Esophagus (tissue), 2 donors: Measurements from ENCODE around the gene GPC1. TPM values are rescaled to one million over a fixed set of nuclear protein-coding genes. Genes with fewer than 3 reads are reported as not detected.
A peak's percentile ranks its signal among the peaks of the same experiment; 100 is the strongest.

Experiments used
- H3K27ac ChIP-seq, 2 donors: one replicate each; pipeline ENCODE4 v1.5.1; 2013; ENCODE audit warnings: low read depth in 2 of 2, mild to moderate bottlenecking in 2 of 2, inconsistent platforms in 1 of 2, low read length in 1 of 2, moderate library complexity in 1 of 2
- H3K27me3 ChIP-seq, 2 donors: one replicate each; pipeline ENCODE4 v1.6.1; 2013; ENCODE audit warnings: low read length in 2 of 2, control low read depth in 1 of 2, mild to moderate bottlenecking in 1 of 2; ENCODE audit not compliant: insufficient read depth in 2 of 2, control insufficient read depth in 1 of 2
- H3K36me3 ChIP-seq, 2 donors: one replicate each; pipeline ENCODE4 v1.6.1; 2013; ENCODE audit warnings: low read length in 1 of 2; ENCODE audit not compliant: control insufficient read depth in 2 of 2, insufficient read depth in 2 of 2
- H3K4me1 ChIP-seq, 2 donors: one replicate each; pipeline ENCODE4 v1.6.1; 2013; ENCODE audit warnings: low read length in 1 of 2; ENCODE audit not compliant: control insufficient read depth in 2 of 2, insufficient read depth in 2 of 2
- H3K4me3 ChIP-seq, 2 donors: one replicate each; pipeline ENCODE4 v1.5.1; 2013; ENCODE audit warnings: low read length in 2 of 2, mild to moderate bottlenecking in 2 of 2, low read depth in 1 of 2, moderate library complexity in 1 of 2
- H3K9me3 ChIP-seq, 2 donors: one replicate each; pipeline ENCODE4 v1.6.1; 2013; ENCODE audit warnings: mild to moderate bottlenecking in 2 of 2, low read depth in 1 of 2, low read length in 1 of 2, moderate library complexity in 1 of 2; ENCODE audit not compliant: control insufficient read depth in 2 of 2, insufficient read depth in 1 of 2
- WGBS, 2 donors: extraction: QIAGEN DNeasy Blood & Tissue Kit; methylation state at CpG; one replicate each; pipeline ENCODE4 v1.1.7; 2013; 5-methylcytosine and 5-hydroxymethylcytosine counted together
- polyA plus RNA-seq, 2 donors: library from polyadenylated mRNA; stranded (reverse); fragments of 200-250 nt; gene quantifications; one replicate each; pipeline ENCODE4 v1.2.3, GENCODE V29; 2013
- donor health status: healthy with polysubstance abuse.
- donor health status: Bipolar disorder and iron deficiency.

The GPC1 gene
- polyA plus RNA-seq, 2 donors = 57.9 to 82.0 TPM

DNA sequence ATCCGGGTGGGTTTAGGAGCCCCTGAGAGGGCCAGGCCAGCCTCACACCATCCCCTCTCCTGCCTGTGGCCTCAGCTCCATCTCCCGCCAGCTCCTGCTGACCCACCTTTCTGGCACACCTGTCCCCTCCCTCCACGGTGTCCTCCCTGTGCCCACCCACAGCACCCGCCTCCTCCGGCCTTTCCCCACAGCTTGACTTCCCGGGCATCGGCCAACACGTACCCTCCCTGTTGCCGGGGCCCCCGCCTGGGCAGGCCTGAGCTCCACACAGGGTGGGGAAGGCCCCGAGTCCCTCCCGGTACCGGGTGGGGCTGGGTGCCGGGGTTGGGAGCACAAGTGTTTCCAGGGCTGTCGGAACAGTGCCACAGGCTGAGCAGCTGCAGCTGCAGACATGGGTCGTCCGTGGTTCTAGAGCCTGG, 6.5 kb downstream of the GPC1 start:
- Histone ChIP-seq H3K27ac (peak overlapping the region; percentile 85 to 86), H3K4me1 (peaks cover 10 to 67% of the 10 kb centered on the region in 2 donors)

DNA sequence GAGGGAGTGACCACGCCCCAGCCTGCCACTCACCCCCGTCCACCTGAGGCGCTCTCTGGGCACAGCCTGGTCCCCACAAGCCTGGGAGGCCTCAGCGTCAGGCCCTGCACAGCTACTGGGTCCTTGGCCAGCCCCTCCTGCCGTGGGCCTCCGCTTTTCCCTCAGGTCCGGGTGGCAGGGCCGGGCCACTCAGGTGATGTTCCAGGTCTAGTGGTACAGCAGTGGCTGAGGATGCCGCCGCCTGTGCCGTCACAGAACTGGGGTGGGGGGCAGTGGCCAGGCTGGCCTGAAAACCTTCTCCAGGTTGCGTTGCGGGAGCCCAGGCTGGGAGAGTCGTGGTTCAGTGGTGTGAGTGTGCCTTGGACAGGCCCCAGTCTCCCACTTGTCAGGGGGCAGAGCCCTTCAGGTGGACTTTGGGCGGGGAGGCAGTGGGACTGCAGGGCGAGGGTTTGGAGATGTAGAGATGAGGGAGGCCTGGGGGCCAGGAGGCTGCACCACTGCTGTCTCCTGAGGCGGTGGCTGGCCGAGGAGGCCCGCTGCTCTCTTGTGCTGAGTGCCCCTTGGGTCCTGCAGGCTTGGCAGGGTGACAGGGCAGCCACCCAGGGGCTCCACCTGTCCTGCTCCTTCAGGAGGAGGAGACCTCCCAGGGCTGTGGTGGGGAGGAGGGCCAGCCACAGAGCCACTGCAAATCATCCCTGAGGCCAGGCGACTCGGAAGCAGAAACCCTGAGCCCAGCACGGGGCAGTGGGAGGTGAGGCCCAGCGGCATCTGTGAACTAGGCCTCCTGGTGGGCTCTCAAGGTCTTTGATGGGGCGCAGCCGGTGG, 7.6 kb downstream of the GPC1 start:
- 65 to 86% methylated on average over 25 of the region's 25 CpGs for WGBS, 2 donors
- Histone ChIP-seq H3K27ac (peak overlapping the region; percentile 1 to 25), H3K9me3 (no peaks in the 10 kb centered on the region), H3K4me1 (peaks cover 6 to 68% of the 10 kb centered on the region in 2 donors), H3K27me3 (no peaks in the 10 kb centered on the region), H3K36me3 (peaks cover 0 to 17% of the 10 kb centered on the region in 2 donors), H3K4me3 (no peak overlapping the region)

More for the DNA sequence above, 6.5 kb downstream of the GPC1 start:
- Histone ChIP-seq H3K27me3 (no peaks in the 10 kb centered on the region), H3K9me3 (no peaks in the 10 kb centered on the region), H3K4me3 (no peak overlapping the region), H3K36me3 (peaks cover 0 to 15% of the 10 kb centered on the region in 2 donors)
- 46 to 67% methylated on average over 16 to 17 of the region's 17 CpGs for WGBS, 2 donors

DNA sequence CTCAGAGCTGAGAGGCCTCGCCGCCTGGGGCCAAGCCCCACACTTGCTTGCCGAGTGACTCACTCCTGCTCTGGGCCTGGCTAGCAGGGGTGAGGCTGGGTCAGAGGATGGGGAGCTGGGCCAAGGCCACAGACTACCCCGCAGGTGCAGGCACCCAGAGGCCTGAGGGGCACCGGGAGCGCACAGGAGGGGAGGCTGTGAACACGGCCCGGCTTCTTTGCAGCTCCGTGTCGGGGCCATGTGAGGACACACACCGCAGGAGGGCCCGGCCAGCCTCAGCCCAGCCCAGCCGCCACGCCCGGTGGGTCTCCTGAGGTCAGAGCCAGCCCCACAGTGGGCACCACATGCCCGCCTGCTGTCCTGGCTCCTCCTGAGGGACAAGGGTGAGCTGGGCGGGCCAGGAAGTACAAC, 8.4 kb downstream of the GPC1 start:
- Histone ChIP-seq H3K4me1 (peaks cover 6 to 72% of the 10 kb centered on the region in 2 donors), H3K27ac (peak overlapping the region in 1 of 2 donors; percentile 14), H3K9me3 (no peaks in the 10 kb centered on the region), H3K27me3 (no peaks in the 10 kb centered on the region), H3K36me3 (peaks cover 0 to 17% of the 10 kb centered on the region in 2 donors), H3K4me3 (no peak overlapping the region)
- 50 to 68% methylated on average over 16 to 17 of the region's 17 CpGs for WGBS, 2 donors

DNA sequence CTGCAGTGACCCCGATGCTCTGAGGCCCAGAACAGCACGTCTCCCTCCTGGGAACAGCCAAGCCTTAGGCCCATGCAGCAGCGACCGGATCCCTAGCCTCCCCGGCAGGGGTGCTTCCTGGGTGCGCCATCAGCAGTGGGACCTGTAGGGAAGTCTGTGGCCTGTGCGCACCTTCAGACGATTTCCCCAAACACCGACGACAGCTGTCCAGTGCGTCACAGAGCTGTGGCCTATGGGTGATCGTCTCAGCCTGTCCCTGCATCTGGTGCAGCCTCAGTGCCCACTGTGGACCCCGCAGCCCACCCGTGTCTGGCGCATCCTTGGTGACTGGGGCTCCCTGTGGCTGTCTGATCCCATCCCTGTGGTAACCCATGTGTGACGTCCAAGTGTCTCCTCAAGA, 9.0 kb downstream of the GPC1 start:
- no peaks in the 10 kb centered on the region for H3K27me3 ChIP-seq
- 85 to 87% methylated on average over 16 of the region's 16 CpGs for WGBS, 2 donors
- no peak overlapping the region for H3K27ac ChIP-seq
- H3K9me3 ChIP-seq = no peaks in the 10 kb centered on the region
- H3K36me3 ChIP-seq = peaks cover 0 to 17% of the 10 kb centered on the region in 2 donors
- H3K4me1 ChIP-seq = peaks cover 6 to 72% of the 10 kb centered on the region in 2 donors
- H3K4me3 ChIP-seq = no peak overlapping the region

DNA sequence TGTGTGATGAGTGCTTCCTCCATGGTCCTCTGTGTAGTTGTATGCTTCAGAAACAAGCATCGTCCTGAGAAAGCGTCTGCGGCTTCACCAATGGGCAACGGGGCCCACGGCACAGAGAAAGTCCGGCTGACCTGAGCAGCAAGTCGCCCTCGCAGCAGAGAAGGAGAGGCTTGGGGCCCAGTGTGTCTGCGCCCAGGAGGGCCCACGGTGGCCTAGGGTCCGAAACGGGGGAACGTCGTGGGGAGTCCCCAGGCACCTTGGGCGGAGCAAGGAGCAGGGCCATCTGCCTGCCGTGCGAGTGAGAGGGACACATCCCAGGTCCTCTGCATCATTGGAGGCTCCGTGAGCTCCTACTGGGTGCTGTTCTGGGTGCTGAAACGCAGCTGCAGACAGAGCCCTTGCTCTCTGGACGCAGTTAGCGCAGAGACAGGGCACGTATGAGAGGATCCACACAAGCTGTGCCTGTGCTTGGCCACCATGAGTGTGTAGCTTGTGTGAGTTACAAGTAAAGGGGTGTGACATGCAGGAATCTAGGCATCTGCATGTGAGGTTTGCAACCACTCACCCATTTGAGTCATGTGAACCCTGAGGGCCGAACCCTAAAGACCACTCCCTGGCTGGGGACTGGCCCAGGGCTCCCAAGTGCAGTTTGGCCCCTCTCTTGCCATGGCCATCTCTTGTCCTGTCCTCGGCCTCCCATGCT, 10.6 kb downstream of the GPC1 start:
- Histone ChIP-seq H3K27ac (no peak overlapping the region), H3K4me3 (no peak overlapping the region), H3K4me1 (peaks cover 6 to 76% of the 10 kb centered on the region in 2 donors), H3K27me3 (no peaks in the 10 kb centered on the region), H3K9me3 (no peaks in the 10 kb centered on the region), H3K36me3 (peaks cover 0 to 17% of the 10 kb centered on the region in 2 donors)
- WGBS, 2 donors = 81 to 84% methylated on average over 24 of the region's 24 CpGs

DNA sequence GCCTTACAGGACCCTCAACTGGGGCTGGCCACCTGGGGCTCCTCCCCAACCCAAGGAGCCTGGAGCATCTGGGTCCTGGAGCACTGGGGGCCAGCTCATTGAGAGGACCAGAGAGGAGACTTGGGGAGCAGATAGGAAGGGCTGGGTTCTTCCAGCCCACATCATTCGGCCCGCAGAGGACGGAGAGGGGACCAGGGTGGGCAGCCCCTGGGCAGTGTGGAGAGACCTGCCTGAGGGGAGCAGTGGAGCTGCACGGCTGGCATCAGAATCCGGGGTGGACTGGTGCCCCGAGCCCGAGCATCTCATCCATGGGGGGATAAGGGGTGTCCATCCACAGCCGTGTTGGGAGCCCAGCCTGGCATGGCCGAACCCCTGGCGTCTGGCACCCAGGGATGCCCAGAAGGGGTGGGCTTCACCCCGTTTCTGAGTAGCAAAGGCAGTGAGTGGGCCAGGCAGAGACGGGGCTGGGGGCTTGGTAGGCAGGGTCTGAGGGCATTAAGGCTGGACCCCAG, 11.3 kb downstream of the GPC1 start:
- no peaks in the 10 kb centered on the region for H3K27me3 ChIP-seq
- peaks cover 0 to 17% of the 10 kb centered on the region in 2 donors for H3K36me3 ChIP-seq
- no peak overlapping the region for H3K27ac ChIP-seq
- H3K9me3 ChIP-seq = no peaks in the 10 kb centered on the region
- H3K4me3 ChIP-seq = no peak overlapping the region
- H3K4me1 ChIP-seq = peaks cover 8 to 77% of the 10 kb centered on the region in 2 donors
- 84 to 86% methylated on average over 12 of the region's 12 CpGs for WGBS, 2 donors

DNA sequence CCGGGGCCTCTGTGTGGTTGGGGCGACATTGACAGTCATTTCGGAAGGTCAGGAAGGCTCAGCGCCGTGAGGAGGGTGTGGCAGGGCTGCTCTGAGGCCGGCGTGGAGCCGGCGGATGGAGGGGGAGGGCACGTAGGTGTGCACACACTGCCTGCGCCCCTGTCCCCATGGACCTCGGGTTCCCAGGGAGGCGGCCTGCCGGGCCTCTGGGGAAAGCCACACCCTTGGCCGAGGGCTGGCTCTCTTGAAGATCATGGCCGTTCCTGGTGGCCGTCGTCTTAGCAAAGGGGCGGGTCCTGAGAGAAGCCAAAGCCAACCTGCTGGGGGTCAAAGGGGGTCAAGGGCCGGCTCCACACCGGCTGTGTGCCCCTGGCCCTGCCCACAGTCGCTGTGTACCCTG, 11.9 kb downstream of the GPC1 start:
- H3K36me3 ChIP-seq = peaks cover 0 to 17% of the 10 kb centered on the region in 2 donors
- peaks cover 14 to 80% of the 10 kb centered on the region in 2 donors for H3K4me1 ChIP-seq
- H3K27ac ChIP-seq = peak overlapping the region; percentile 26 to 41
- no peaks in the 10 kb centered on the region for H3K27me3 ChIP-seq
- H3K4me3 ChIP-seq = no peak overlapping the region
- 54 to 58% methylated on average over 22 of the region's 22 CpGs for WGBS, 2 donors
- H3K9me3 ChIP-seq = no peaks in the 10 kb centered on the region

DNA sequence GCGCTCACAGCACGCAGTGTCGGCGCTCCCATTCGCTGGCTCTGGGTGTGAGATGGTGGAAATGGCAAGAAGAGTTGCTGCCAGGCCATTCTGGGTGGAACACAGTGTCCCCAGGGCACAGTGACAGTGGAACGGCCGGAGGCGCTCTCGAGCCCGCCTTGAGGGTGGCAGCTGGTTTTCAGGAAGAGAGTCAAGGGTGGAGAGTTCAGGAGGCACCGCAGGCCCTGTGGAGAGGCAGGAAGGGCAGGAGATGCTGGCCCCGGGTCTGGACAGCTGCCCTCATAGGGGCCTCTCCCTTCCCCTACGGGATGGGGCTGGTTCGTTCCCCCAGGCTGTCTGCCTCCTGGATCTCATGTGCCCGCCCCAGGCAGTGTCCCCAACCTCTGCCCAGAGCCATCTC, 12.5 kb downstream of the GPC1 start:
- Histone ChIP-seq H3K27ac (peak overlapping the region; percentile 41 to 76), H3K4me1 (peaks cover 14 to 74% of the 10 kb centered on the region in 2 donors), H3K9me3 (no peaks in the 10 kb centered on the region), H3K4me3 (no peak overlapping the region), H3K27me3 (no peaks in the 10 kb centered on the region), H3K36me3 (peaks cover 0 to 17% of the 10 kb centered on the region in 2 donors)
- WGBS, 2 donors = 53 to 60% methylated on average over 15 of the region's 15 CpGs

DNA sequence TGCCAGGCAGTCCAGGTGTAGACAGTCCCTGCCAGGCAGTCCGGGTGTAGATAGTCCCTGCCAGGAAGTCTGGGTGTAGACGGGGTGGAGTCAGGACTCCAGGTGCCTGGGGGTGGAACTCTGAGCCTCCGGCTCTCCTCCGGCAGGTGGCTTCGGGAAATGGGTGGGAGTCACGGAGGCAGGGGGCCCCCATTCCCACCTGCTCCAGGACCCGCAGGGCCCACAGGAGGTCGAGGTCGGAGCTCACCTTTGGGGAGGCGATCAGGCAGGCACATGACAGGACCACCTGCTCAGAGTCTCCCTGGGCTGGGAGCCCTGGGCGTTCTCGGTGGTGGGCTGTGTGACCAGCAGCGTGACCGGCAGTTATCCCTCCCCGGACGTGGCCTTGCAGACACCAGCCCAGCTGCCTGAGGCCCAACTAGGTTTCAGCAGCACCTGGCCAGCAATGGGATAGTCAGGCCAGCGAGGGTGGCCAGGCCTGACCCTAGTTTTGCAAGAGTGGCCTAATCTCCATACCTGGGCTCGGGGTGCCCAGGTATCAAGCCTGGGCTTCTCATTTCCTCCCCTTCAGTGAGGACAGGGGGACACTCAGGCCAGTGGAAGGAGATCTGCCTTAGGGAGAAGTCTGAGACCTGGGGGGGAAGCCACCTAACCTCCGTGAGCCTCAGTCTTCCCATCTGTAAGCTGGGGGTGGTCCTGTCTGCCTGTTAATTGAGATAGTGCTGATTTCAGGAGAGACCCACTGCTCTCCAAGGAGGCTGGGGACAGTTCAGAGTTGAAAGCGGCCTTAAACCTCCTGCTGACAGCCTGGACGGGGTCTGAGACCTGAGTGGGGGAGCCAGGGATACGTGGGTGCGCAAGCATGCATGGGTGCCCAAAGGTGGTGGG, 13.2 kb downstream of the GPC1 start:
- no peaks in the 10 kb centered on the region for H3K9me3 ChIP-seq
- peaks cover 14 to 68% of the 10 kb centered on the region in 2 donors for H3K4me1 ChIP-seq
- no peaks in the 10 kb centered on the region for H3K27me3 ChIP-seq
- no peak overlapping the region for H3K4me3 ChIP-seq
- H3K36me3 ChIP-seq = peaks cover 0 to 17% of the 10 kb centered on the region in 2 donors
- peak overlapping the region; percentile 76 to 90 for H3K27ac ChIP-seq
- 73 to 79% methylated on average over 22 to 23 of the region's 23 CpGs for WGBS, 2 donors
